HepG2 (cell line): ENCODE measurements around the gene UNG. TPM values are rescaled to one million over a fixed set of nuclear protein-coding genes. Genes with fewer than 3 reads are reported as not detected.

Experiments used
- ARNTL ChIP-seq: sonication (generic); formaldehyde crosslinking; IDR thresholded peaks from 2 replicates; pipeline ENCODE4 v1.4.0; 2020; ENCODE audit warnings: mild to moderate bottlenecking, missing genetic modification reagents
- EHMT2 ChIP-seq: fragments of 200-600 bp; sonication (generic); IDR thresholded peaks from 2 replicates; pipeline ENCODE4 v1.7.0; 2017; ENCODE audit warnings: antibody characterized with exemption, low read depth, low read length, borderline replicate concordance
- KDM5B ChIP-seq: sonication (generic); formaldehyde crosslinking; IDR thresholded peaks from 2 replicates; pipeline ENCODE4 v1.4.0; 2020; ENCODE audit warnings: missing genetic modification reagents, mild to moderate bottlenecking, borderline replicate concordance
- KMT2A ChIP-seq: sonication (generic); formaldehyde crosslinking; IDR thresholded peaks from 2 replicates; pipeline ENCODE4 v1.4.0; 2020; ENCODE audit warnings: missing genetic modification reagents
- MAFG ChIP-seq: sonication (generic); formaldehyde crosslinking; IDR thresholded peaks from 2 replicates; pipeline ENCODE4 v1.5.1; 2020; ENCODE audit warnings: mild to moderate bottlenecking, missing genetic modification reagents
- PAX8 ChIP-seq: sonication (generic); formaldehyde crosslinking; IDR thresholded peaks from 2 replicates; pipeline ENCODE4 v1.8.0; 2022; ENCODE audit warnings: mild to moderate bottlenecking, missing genetic modification reagents, borderline replicate concordance
- PPARG ChIP-seq: conservative IDR thresholded peaks from 2 replicates; pipeline ENCODE4 v1.6.1; 2016; ENCODE audit warnings: missing biosample characterization, missing genetic modification reagents
- REPIN1 ChIP-seq: sonication (generic); formaldehyde crosslinking; IDR thresholded peaks from 2 replicates; pipeline ENCODE4 v1.8.0; 2022; ENCODE audit warnings: missing genetic modification reagents, low read depth, mild to moderate bottlenecking, borderline replicate concordance
- SAFB2 ChIP-seq: sonication (generic); formaldehyde crosslinking; IDR thresholded peaks from 2 replicates; pipeline ENCODE4 v1.5.1; 2020; ENCODE audit warnings: missing genetic modification reagents, low read depth, mild to moderate bottlenecking, borderline replicate concordance
- ZKSCAN1 ChIP-seq: fragments of 150-350 bp; IDR thresholded peaks from 2 replicates; pipeline ENCODE4 v1.6.1; 2014; ENCODE audit warnings: low read length
- ZMYM4 ChIP-seq: sonication (generic); formaldehyde crosslinking; IDR thresholded peaks from 2 replicates; pipeline ENCODE4 v1.8.1; 2023; ENCODE audit warnings: mild to moderate bottlenecking, missing genetic modification reagents
- ZNF260 ChIP-seq: sonication (generic); formaldehyde crosslinking; IDR thresholded peaks from 2 replicates; pipeline ENCODE4 v1.4.0; 2020; ENCODE audit warnings: missing genetic modification reagents, low read depth, mild to moderate bottlenecking, borderline replicate concordance
- ZNF292 ChIP-seq: sonication (generic); formaldehyde crosslinking; IDR thresholded peaks from 2 replicates; pipeline ENCODE4 v1.8.1; 2022; ENCODE audit warnings: mild to moderate bottlenecking, low read depth, missing genetic modification reagents, borderline replicate concordance
- ZNF431 ChIP-seq: sonication (generic); formaldehyde crosslinking; IDR thresholded peaks from 2 replicates; pipeline ENCODE4 v1.9.0; 2022; ENCODE audit warnings: missing genetic modification reagents, low read depth, mild to moderate bottlenecking, borderline replicate concordance
- ZNF672 ChIP-seq: sonication (generic); formaldehyde crosslinking; IDR thresholded peaks from 2 replicates; pipeline ENCODE4 v1.8.1; 2022; ENCODE audit warnings: missing genetic modification reagents
- polyA plus RNA-seq, 8 experiments: library from polyadenylated mRNA; depleted of rRNA in 3 of 8; stranded (reverse) in 7 of 8; unstranded in 1 of 8; fragments of >200 nt; fragmentation: Illumina TruSeq in 4 of 8; extraction: Trizol in 4 of 8; gene quantifications; 2 replicates each; pipeline versions ENCODE4 v1.2.1 to v1.2.3, GENCODE V29; 2011 to 2016; ENCODE audit warnings: low read depth in 4 of 8, missing spikeins in 1 of 8, mixed read lengths in 1 of 8; ENCODE audit not compliant: insufficient read depth in 1 of 8
- total RNA-seq, 5 experiments: library from RNA; depleted of rRNA; stranded (reverse); fragments of >200 nt; fragmentation: Illumina TruSeq; extraction: Trizol; gene quantifications; 2 replicates each; pipeline ENCODE4 v1.2.3, GENCODE V29; 2016; ENCODE audit warnings: low read depth in 1 of 5
- TF ChIP-seq, protein P1 (sequence below): sonication (generic); formaldehyde crosslinking; IDR thresholded peaks from 2 replicates; pipeline ENCODE4 v1.5.0; 2020; ENCODE audit warnings: mild to moderate bottlenecking, missing genetic modification reagents, borderline replicate concordance
- TF ChIP-seq, protein P2 (sequence below): IDR thresholded peaks from 2 replicates; pipeline ENCODE4 v1.6.1; 2016; ENCODE audit warnings: mild to moderate bottlenecking
- TF ChIP-seq, protein P3 (sequence below): sonication (generic); formaldehyde crosslinking; IDR thresholded peaks from 2 replicates; pipeline ENCODE4; 2020; ENCODE audit warnings: missing genetic modification reagents, mild to moderate bottlenecking, borderline replicate concordance
- TF ChIP-seq, protein P4 (sequence below): sonication (generic); formaldehyde crosslinking; IDR thresholded peaks from 2 replicates; pipeline ENCODE4 v1.8.0; 2022; ENCODE audit warnings: missing genetic modification reagents, mild to moderate bottlenecking, borderline replicate concordance

Gene UNG
- total and polyA plus RNA-seq, 2 of the 13 experiments (the other 11 are each of a cell fraction or from before 2014, with no cell fraction given) = 23.3 to 114 TPM

DNA sequence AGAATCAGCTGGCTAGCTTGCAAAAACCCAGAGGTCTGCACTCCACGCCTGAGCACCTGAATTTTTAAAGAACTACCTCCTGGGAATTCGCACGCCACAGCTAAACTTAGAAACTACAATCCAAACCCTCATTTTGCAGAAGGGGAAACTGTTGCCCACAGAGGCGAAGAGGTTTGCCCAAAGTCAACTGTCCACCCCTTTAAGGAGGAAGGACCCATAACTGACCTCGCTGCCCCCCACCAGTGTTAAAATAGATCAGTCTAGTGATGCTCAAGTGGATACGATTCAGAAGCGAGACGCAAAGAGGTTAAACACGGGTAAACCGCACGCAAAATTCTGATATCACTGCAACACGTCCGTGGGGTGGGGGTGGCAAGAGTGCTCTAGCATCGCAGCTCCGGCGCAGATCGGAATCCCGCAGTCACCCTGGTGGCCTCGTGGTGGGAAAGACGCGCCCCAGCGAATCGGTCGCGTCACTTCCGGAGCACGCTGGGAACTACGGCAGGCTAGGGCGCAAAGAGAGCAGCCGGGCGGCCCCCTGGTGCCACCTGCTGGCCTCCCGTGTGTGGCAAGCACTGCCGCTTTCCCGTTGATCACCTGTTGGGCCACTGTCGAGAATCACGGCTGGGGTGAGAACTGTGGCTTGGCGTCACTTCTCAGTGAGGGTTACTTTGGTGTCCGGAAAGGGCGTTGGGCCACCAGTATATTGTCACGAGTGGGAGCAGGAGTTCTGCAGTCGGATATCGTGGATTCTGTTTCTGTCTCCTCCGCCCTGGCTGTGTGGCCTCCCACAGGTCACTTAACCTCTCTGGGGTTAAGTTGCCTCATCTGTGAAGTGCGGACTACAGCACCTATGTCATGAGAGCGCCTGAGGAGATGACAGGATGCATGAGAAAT lies 4.1 kb upstream of the UNG start, which contains the start of gene ALKBH2 (continued):
- TF ChIP-seq ZMYM4 (CRISPR knock-in tag) (peak; percentile 98), ZNF672 (CRISPR knock-in tag) (no peak), PAX8 (no peak), REPIN1 (CRISPR knock-in tag) (peak; percentile 98), MAFG (CRISPR knock-in tag) (peak; percentile 69), PPARG (CRISPR knock-in tag) (peak; percentile 72), KDM5B (peak; percentile 99), ZNF292 (CRISPR knock-in tag) (peak; percentile 76), ZNF260 (CRISPR knock-in tag) (no peak), ARNTL (CRISPR knock-in tag) (peak; percentile 88), EHMT2 (no peak), KMT2A (peak; percentile 96), ZKSCAN1 (no peak), SAFB2 (CRISPR knock-in tag) (peak; percentile 55; the same call in 1 of the 2 replicates), ZNF431 (CRISPR knock-in tag) (peak; percentile 98)
- TF ChIP-seq, protein P1, sequence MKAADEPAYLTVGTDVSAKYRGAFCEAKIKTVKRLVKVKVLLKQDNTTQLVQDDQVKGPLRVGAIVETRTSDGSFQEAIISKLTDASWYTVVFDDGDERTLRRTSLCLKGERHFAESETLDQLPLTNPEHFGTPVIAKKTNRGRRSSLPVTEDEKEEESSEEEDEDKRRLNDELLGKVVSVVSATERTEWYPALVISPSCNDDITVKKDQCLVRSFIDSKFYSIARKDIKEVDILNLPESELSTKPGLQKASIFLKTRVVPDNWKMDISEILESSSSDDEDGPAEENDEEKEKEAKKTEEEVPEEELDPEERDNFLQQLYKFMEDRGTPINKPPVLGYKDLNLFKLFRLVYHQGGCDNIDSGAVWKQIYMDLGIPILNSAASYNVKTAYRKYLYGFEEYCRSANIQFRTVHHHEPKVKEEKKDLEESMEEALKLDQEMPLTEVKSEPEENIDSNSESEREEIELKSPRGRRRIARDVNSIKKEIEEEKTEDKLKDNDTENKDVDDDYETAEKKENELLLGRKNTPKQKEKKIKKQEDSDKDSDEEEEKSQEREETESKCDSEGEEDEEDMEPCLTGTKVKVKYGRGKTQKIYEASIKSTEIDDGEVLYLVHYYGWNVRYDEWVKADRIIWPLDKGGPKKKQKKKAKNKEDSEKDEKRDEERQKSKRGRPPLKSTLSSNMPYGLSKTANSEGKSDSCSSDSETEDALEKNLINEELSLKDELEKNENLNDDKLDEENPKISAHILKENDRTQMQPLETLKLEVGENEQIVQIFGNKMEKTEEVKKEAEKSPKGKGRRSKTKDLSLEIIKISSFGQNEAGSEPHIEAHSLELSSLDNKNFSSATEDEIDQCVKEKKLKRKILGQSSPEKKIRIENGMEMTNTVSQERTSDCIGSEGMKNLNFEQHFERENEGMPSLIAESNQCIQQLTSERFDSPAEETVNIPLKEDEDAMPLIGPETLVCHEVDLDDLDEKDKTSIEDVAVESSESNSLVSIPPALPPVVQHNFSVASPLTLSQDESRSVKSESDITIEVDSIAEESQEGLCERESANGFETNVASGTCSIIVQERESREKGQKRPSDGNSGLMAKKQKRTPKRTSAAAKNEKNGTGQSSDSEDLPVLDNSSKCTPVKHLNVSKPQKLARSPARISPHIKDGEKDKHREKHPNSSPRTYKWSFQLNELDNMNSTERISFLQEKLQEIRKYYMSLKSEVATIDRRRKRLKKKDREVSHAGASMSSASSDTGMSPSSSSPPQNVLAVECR (CRISPR knock-in tag) = peak; percentile 95
- TF ChIP-seq, protein P2, sequence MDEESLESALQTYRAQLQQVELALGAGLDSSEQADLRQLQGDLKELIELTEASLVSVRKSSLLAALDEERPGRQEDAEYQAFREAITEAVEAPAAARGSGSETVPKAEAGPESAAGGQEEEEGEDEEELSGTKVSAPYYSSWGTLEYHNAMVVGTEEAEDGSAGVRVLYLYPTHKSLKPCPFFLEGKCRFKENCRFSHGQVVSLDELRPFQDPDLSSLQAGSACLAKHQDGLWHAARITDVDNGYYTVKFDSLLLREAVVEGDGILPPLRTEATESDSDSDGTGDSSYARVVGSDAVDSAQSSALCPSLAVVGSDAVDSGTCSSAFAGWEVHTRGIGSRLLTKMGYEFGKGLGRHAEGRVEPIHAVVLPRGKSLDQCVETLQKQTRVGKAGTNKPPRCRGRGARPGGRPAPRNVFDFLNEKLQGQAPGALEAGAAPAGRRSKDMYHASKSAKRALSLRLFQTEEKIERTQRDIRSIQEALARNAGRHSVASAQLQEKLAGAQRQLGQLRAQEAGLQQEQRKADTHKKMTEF (CRISPR knock-in tag) = peak; percentile 90
- TF ChIP-seq, protein P3, sequence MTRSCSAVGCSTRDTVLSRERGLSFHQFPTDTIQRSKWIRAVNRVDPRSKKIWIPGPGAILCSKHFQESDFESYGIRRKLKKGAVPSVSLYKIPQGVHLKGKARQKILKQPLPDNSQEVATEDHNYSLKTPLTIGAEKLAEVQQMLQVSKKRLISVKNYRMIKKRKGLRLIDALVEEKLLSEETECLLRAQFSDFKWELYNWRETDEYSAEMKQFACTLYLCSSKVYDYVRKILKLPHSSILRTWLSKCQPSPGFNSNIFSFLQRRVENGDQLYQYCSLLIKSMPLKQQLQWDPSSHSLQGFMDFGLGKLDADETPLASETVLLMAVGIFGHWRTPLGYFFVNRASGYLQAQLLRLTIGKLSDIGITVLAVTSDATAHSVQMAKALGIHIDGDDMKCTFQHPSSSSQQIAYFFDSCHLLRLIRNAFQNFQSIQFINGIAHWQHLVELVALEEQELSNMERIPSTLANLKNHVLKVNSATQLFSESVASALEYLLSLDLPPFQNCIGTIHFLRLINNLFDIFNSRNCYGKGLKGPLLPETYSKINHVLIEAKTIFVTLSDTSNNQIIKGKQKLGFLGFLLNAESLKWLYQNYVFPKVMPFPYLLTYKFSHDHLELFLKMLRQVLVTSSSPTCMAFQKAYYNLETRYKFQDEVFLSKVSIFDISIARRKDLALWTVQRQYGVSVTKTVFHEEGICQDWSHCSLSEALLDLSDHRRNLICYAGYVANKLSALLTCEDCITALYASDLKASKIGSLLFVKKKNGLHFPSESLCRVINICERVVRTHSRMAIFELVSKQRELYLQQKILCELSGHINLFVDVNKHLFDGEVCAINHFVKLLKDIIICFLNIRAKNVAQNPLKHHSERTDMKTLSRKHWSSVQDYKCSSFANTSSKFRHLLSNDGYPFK (CRISPR knock-in tag) = peak; percentile 92
- TF ChIP-seq, protein P4, sequence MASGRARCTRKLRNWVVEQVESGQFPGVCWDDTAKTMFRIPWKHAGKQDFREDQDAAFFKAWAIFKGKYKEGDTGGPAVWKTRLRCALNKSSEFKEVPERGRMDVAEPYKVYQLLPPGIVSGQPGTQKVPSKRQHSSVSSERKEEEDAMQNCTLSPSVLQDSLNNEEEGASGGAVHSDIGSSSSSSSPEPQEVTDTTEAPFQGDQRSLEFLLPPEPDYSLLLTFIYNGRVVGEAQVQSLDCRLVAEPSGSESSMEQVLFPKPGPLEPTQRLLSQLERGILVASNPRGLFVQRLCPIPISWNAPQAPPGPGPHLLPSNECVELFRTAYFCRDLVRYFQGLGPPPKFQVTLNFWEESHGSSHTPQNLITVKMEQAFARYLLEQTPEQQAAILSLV (CRISPR knock-in tag) = peak; percentile 89
